C4-2B (cell line): ENCODE results near the gene KCNIP1.

Source experiments
- CTCF ChIP-seq: fragments of 450-650 bp; conservative IDR thresholded peaks from 2 replicates; pipeline ENCODE4 v1.5.1; 2017; ENCODE audit warnings: mild to moderate bottlenecking
- ZFX ChIP-seq: fragments of 450-650 bp; IDR thresholded peaks from 2 replicates; pipeline ENCODE4 v1.6.1; 2017

GRCh38 chr5:170491479-170491878 is 12.3 kb upstream of the KCNIP1 start:
- no peak for TF ChIP-seq CTCF
- TF ChIP-seq ZFX: no peak
